Colonic mucosa (tissue), 4 donors: Measurements from ENCODE around the gene GABBR2. TPM values are rescaled to one million over a fixed set of nuclear protein-coding genes. Genes with fewer than 3 reads are reported as not detected.

Experiments
- DNase-seq: peaks from one replicate; pipeline ENCODE4 v3.0.0-alpha.2; 2020
- H3K27ac ChIP-seq: fragments of 200-600 bp; one replicate; pipeline ENCODE4 v1.8.0; 2021
- H3K27me3 ChIP-seq: fragments of 200-600 bp; one replicate; pipeline ENCODE4 v1.8.0; 2021
- H3K36me3 ChIP-seq: fragments of 200-600 bp; one replicate; pipeline ENCODE4 v1.8.0; 2021
- H3K4me1 ChIP-seq: fragments of 200-600 bp; one replicate; pipeline ENCODE4 v1.8.0; 2021; ENCODE audit warnings: mild to moderate bottlenecking
- H3K4me3 ChIP-seq: fragments of 200-600 bp; one replicate; pipeline ENCODE4 v1.8.0; 2021
- H3K9ac ChIP-seq, 2 donors: one replicate each; pipeline ENCODE4 v1.7.0; 2013; ENCODE audit warnings: control low read depth in 2 of 2, low read depth in 2 of 2, low read length in 2 of 2
- H3K9me3 ChIP-seq: fragments of 200-600 bp; one replicate; pipeline ENCODE4 v1.8.0; 2021
- intact Hi-C: fragments of 100-400 bp; cut with DNase I; formaldehyde crosslinking; loops from one replicate; pipeline ENCODE4 v1.14.1; 2022
- total RNA-seq, 2 donors: library from RNA; stranded (reverse); fragmentation: NEBNext Ultra II Directional in 1 of 2; extraction: Animal tissue kit (Norgen Biotek cat#: 25700) in 1 of 2; gene quantifications; one replicate each; pipeline ENCODE4 v1.2.1, GENCODE V29; 2021
- TF ChIP-seq, protein P1 (sequence below): fragments of 200-600 bp; IDR thresholded peaks from one replicate; pipeline ENCODE4 v1.8.0; 2022; ENCODE audit warnings: antibody characterized with exemption, mild to moderate bottlenecking
- donor health status: healthy.
- donor health status: DM: no; HTN: no; CAD: no.
- donor health status: DM: no; HTN: no; CAD: no.

Gene GABBR2
- total RNA-seq, 2 donors from 2014 or later, result 0.05 TPM; not detected in 1

- TF ChIP-seq, protein P1, sequence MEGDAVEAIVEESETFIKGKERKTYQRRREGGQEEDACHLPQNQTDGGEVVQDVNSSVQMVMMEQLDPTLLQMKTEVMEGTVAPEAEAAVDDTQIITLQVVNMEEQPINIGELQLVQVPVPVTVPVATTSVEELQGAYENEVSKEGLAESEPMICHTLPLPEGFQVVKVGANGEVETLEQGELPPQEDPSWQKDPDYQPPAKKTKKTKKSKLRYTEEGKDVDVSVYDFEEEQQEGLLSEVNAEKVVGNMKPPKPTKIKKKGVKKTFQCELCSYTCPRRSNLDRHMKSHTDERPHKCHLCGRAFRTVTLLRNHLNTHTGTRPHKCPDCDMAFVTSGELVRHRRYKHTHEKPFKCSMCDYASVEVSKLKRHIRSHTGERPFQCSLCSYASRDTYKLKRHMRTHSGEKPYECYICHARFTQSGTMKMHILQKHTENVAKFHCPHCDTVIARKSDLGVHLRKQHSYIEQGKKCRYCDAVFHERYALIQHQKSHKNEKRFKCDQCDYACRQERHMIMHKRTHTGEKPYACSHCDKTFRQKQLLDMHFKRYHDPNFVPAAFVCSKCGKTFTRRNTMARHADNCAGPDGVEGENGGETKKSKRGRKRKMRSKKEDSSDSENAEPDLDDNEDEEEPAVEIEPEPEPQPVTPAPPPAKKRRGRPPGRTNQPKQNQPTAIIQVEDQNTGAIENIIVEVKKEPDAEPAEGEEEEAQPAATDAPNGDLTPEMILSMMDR, result no peak
- Histone ChIP-seq H3K36me3 (no peaks in the 10 kb centered on the region), H3K9me3 (no peaks in the 10 kb centered on the region), H3K4me3 (no peak overlapping the region), H3K4me1 (no peaks in the 10 kb centered on the region), H3K27ac (no peak overlapping the region), H3K27me3 (no peaks in the 10 kb centered on the region), H3K9ac (no peak overlapping the region)
- DNase-seq, result no peak
- intact Hi-C loops, result no loop called here
These were observed 347.1 kb downstream of the GABBR2 start for GRCh38 chr9:98361645-98362044.

- no peak overlapping the region for H3K27ac ChIP-seq
- H3K9me3 ChIP-seq, result no peaks in the 10 kb centered on the region
- H3K9ac ChIP-seq, result no peak overlapping the region
- DNase-seq, result no peak
- no peaks in the 10 kb centered on the region for H3K36me3 ChIP-seq
- H3K4me1 ChIP-seq, result no peaks in the 10 kb centered on the region
- TF ChIP-seq, protein P1, result no peak
- no peaks in the 10 kb centered on the region for H3K27me3 ChIP-seq
- no peak overlapping the region for H3K4me3 ChIP-seq
- intact Hi-C loops, result no loop called here
These were observed 348.5 kb downstream of the GABBR2 start for GRCh38 chr9:98360176-98360708.

DNA sequence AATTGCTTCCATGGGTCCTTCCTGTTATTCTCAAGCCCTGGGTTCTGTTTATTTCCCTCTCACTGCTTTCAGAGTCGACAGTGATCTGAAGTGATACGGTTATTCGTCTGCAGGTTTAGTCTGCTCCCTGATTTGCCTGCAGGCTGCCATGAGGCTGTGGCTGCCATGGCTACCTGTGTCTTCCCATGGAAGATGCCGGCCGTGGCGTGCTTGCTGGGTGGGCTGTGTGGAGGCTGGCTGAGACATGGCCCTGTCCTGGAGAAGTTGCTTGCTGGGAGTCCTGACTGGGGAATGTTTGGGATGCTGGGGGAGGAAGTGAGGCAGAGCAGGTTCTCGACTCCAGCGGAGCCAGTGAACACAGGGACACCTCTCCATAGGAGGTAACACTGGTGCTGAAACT lies 349.2 kb downstream of the GABBR2 start:
- intact Hi-C loops, result no loop called here
- Histone ChIP-seq H3K4me1 (no peaks in the 10 kb centered on the region), H3K36me3 (no peaks in the 10 kb centered on the region), H3K9me3 (no peaks in the 10 kb centered on the region), H3K27me3 (no peaks in the 10 kb centered on the region), H3K4me3 (no peak overlapping the region), H3K9ac (no peak overlapping the region), H3K27ac (no peak overlapping the region)
- TF ChIP-seq, protein P1, result no peak
- no peak for DNase-seq

GRCh38 chr9:98357921-98358535 lies 350.7 kb downstream of the GABBR2 start:
- H3K9me3 ChIP-seq, result no peaks in the 10 kb centered on the region
- intact Hi-C loops, result no loop called here

DNA sequence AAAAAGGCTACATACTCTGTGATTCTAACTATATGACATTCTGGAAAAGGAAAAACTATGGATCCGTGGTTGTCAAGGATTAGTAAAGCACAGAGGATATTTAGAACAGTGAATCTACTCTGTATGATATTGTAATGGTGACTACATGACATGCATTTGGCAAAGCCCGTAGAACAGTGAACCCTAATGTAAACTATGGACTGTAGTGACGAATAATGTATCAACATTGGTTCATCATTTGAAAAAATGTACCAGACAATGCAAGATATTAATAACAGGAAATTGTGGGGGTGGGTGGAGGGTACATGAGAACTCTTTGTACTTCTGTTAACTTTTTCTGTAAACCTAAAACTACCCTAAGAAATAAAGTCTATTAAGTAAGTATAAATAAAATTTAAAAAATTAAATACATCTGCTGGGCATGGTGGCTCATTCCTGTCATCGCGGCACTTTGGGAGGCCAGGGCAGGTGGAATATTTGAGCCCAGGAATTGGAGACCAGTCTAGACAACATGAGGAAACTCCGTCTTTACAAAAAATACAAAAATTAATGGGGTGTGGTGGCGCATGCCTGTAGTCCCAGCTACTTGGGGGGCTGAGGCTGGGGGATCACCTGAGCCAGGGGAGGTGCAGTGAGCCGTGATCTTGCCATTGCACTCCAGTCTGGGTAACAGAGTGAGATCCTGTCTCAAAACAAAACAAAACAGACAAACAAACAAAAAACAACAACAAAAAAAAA lies 351.6 kb downstream of the GABBR2 start:
- H3K4me3 ChIP-seq, result no peak overlapping the region
- H3K27me3 ChIP-seq, result no peaks in the 10 kb centered on the region
- no peak overlapping the region for H3K27ac ChIP-seq
- no peak for DNase-seq
- intact Hi-C loops, result no loop called here
- H3K9ac ChIP-seq, result no peak overlapping the region
- TF ChIP-seq, protein P1, result no peak
- no peaks in the 10 kb centered on the region for H3K4me1 ChIP-seq
- H3K9me3 ChIP-seq, result no peaks in the 10 kb centered on the region
- no peaks in the 10 kb centered on the region for H3K36me3 ChIP-seq

More at GRCh38 chr9:98357921-98358535, 350.7 kb downstream of the GABBR2 start:
- H3K9ac ChIP-seq, result no peak overlapping the region
- no peak overlapping the region for H3K4me3 ChIP-seq
- H3K36me3 ChIP-seq, result no peaks in the 10 kb centered on the region
- H3K4me1 ChIP-seq, result no peaks in the 10 kb centered on the region
- H3K27me3 ChIP-seq, result no peaks in the 10 kb centered on the region
- no peak for DNase-seq
- TF ChIP-seq, protein P1, result no peak
- H3K27ac ChIP-seq, result no peak overlapping the region
